Effector CD8-positive, alpha-beta T cell (primary cell): ENCODE results near the gene DYNLT1.
"Not testable (repeated sequence)": the region's sequence is repeated elsewhere in the genome, so short reads cannot be mapped to it uniquely, and the experiment has no call there.

Experiments
- DNase-seq: peaks from one replicate; lab custom pipeline; 2025; lab: John Stamatoyannopoulos, UW

DYNLT1 gene

GRCh38 chr6:158622545-158623190, 21.9 kb downstream of the DYNLT1 start:
- DNase-seq = no peak

- DNase-seq = no peak
These were observed 22.6 kb downstream of the DYNLT1 start for GRCh38 chr6:158621694-158622544.

GRCh38 chr6:158620963-158621693, 23.4 kb downstream of the DYNLT1 start:
- DNase-seq = no peak

- DNase-seq = no peak
These were observed 24.4 kb downstream of the DYNLT1 start for GRCh38 chr6:158619922-158620801.

GRCh38 chr6:158618289-158618688, 26.3 kb downstream of the DYNLT1 start:
- DNase-seq = not testable (repeated sequence)

- not testable (repeated sequence) for DNase-seq
These were observed 29.9 kb downstream of the DYNLT1 start for GRCh38 chr6:158614606-158615005.

GRCh38 chr6:158611541-158612370, 32.8 kb downstream of the DYNLT1 start:
- no peak for DNase-seq

- no peak for DNase-seq
These were observed 33.5 kb downstream of the DYNLT1 start for GRCh38 chr6:158611039-158611438.

GRCh38 chr6:158610319-158610968, 34.1 kb downstream of the DYNLT1 start:
- DNase-seq = no peak

- no peak for DNase-seq
These were observed 34.9 kb downstream of the DYNLT1 start for GRCh38 chr6:158609455-158610155.

GRCh38 chr6:158608221-158608620, 36.3 kb downstream of the DYNLT1 start:
- DNase-seq = no peak

- no peak for DNase-seq
These were observed 37.0 kb downstream of the DYNLT1 start for GRCh38 chr6:158607411-158608170.

GRCh38 chr6:158606935-158607334, 37.6 kb downstream of the DYNLT1 start:
- DNase-seq = no peak

GRCh38 chr6:158606011-158606410, 38.5 kb downstream of the DYNLT1 start:
- not testable (repeated sequence) for DNase-seq

GRCh38 chr6:158605266-158605878, 39.2 kb downstream of the DYNLT1 start:
- peak; percentile 8 for DNase-seq

GRCh38 chr6:158604048-158604406, 40.5 kb downstream of the DYNLT1 start:
- DNase-seq = no peak

GRCh38 chr6:158603261-158604047, 41.1 kb downstream of the DYNLT1 start:
- no peak for DNase-seq

GRCh38 chr6:158599635-158600034, 44.9 kb downstream of the DYNLT1 start:
- no peak for DNase-seq
